Small intestine (tissue), 7 donors: Measurements from ENCODE around the gene PRKACB. TPM values are rescaled to one million over a fixed set of nuclear protein-coding genes. Genes with fewer than 3 reads are reported as not detected.
A peak's percentile ranks its signal among the peaks of the same experiment; 100 is the strongest.

Experiments used
- DNase-seq, 2 donors: peaks; one replicate each; pipeline versions ENCODE4 v3.0.0 to v3.0.0-alpha.2; 2013
- FAIRE-seq: peaks from 2 replicates; lab custom pipeline; 2012; peaks lifted over from hg19 to GRCh38; lab: Jason Lieb, UNC
- H3K27ac ChIP-seq, 3 donors: one replicate each; pipeline ENCODE4 v1.5.1; 2013; ENCODE audit warnings: low read length in 2 of 3, mild to moderate bottlenecking in 2 of 3, control low read depth in 1 of 3, inconsistent platforms in 1 of 3, low read depth in 1 of 3, moderate library complexity in 1 of 3
- H3K27me3 ChIP-seq, 3 donors: one replicate each; pipeline ENCODE4 v1.6.1; 2013; ENCODE audit warnings: low read length in 3 of 3, inconsistent platforms in 1 of 3; ENCODE audit not compliant: control insufficient read depth in 3 of 3, insufficient read depth in 3 of 3
- H3K36me3 ChIP-seq, 3 donors: one replicate each; pipeline ENCODE4 v1.6.1; 2013; ENCODE audit warnings: low read length in 3 of 3, inconsistent platforms in 1 of 3, low read depth in 1 of 3, mild to moderate bottlenecking in 1 of 3, moderate library complexity in 1 of 3; ENCODE audit not compliant: control insufficient read depth in 3 of 3, insufficient read depth in 2 of 3
- H3K4me1 ChIP-seq, 3 donors: one replicate each; pipeline ENCODE4 v1.6.1; 2013; ENCODE audit warnings: low read length in 2 of 3, inconsistent platforms in 1 of 3, low read depth in 1 of 3, mild to moderate bottlenecking in 1 of 3, moderate library complexity in 1 of 3; ENCODE audit not compliant: control insufficient read depth in 3 of 3, insufficient read depth in 2 of 3
- H3K4me3 ChIP-seq, 3 donors: one replicate each; pipeline ENCODE4 v1.5.1; 2013; ENCODE audit warnings: low read length in 3 of 3, control low read depth in 1 of 3, inconsistent platforms in 1 of 3, low read depth in 1 of 3, mild to moderate bottlenecking in 1 of 3, moderate library complexity in 1 of 3
- H3K9me3 ChIP-seq, 2 donors: one replicate each; pipeline ENCODE4 v1.6.1; 2013; ENCODE audit warnings: low read depth in 1 of 2, low read length in 1 of 2; ENCODE audit not compliant: control insufficient read depth in 2 of 2, insufficient read depth in 1 of 2
- WGBS, 3 donors: extraction: QIAGEN DNeasy Blood & Tissue Kit; methylation state at CpG; one replicate each; pipeline ENCODE4 v1.1.7; 2013; 5-methylcytosine and 5-hydroxymethylcytosine counted together
- polyA plus RNA-seq, 4 donors: library from polyadenylated mRNA; stranded (reverse) in 3 of 4; unstranded in 1 of 4; fragments of 200-250 nt in 3 of 4; fragments of 120-200 nt in 1 of 4; gene quantifications; one replicate each; pipeline versions ENCODE4 v1.2.1 to v1.2.3, GENCODE V29; 2013
- donor health status: healthy with polysubstance abuse.
- donor health status: control.
- donor health status: control.
- donor health status: Bipolar disorder and iron deficiency.
- donor health status: healthy.

PRKACB gene
- polyA plus RNA-seq, 4 donors = 1.8 to 29.4 (median 7.3) TPM

DNA sequence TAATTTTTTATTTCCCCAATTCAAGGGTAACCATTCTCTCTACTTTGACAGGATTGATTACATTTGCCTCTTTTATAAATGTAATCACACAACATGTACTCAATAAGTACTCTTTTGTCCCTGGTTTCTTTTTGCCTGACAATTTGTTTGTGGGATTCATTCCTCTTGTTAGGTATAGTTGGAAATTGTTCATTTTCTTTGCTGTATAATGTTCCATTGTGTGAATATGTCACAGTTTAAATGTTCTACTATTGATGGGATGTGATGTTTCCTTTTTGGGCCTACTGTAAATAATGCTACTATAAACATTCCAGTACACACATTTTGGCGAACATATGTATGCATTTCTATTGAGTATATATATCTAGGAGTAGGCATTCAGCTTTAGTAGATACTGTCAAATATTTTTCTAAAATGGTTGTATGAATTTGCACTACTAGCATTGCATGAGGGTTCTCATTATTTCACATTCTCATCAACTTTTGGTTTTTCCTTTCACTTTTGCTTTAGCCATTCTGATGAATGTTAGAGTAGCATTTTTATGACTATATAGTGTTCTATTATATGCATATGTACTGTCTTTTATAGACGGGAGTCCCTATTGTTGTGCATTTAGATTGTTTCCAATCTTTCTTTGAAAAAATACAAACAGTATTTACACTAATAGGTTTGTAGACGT lies 35.0 kb upstream of the PRKACB start:
- WGBS, 3 donors = 93 to 96% (median 94%) methylated on average over 3 of the region's 3 CpGs
- Histone ChIP-seq H3K27ac (no peak overlapping the region), H3K36me3 (no peaks in the 10 kb centered on the region), H3K4me1 (no peaks in the 10 kb centered on the region), H3K4me3 (no peak overlapping the region), H3K9me3 (peaks cover 0 to 4% of the 10 kb centered on the region in 2 donors), H3K27me3 (no peaks in the 10 kb centered on the region)
- FAIRE-seq = no peak
- DNase-seq = no peak

DNA sequence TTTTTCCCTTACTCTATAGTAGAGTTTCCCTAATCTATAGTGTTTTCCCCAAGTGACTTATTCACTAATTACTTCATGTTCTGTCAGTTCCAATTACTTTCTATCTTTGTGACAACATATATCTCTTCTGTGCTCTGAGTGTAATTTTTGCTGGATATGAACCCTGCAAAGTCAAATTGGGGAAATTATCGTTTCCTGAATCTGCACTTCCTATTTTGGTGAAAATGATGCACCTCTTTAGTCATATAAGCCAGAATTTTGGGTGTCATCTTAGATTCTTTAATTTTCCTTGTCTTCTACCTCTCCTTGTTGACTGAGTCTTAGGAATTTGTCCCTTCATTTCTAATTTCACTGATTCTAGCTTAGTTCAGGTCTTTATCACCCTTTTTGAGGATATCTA lies 33.4 kb upstream of the PRKACB start:
- Histone ChIP-seq H3K36me3 (no peaks in the 10 kb centered on the region), H3K4me1 (no peaks in the 10 kb centered on the region), H3K4me3 (no peak overlapping the region), H3K9me3 (peaks cover 0 to 4% of the 10 kb centered on the region in 2 donors), H3K27ac (no peak overlapping the region), H3K27me3 (no peaks in the 10 kb centered on the region)
- FAIRE-seq (no peak), DNase-seq (no peak)
- WGBS, 3 donors = 86 to 90% (median 87%) methylated on average over 1 of the region's 1 CpG

DNA sequence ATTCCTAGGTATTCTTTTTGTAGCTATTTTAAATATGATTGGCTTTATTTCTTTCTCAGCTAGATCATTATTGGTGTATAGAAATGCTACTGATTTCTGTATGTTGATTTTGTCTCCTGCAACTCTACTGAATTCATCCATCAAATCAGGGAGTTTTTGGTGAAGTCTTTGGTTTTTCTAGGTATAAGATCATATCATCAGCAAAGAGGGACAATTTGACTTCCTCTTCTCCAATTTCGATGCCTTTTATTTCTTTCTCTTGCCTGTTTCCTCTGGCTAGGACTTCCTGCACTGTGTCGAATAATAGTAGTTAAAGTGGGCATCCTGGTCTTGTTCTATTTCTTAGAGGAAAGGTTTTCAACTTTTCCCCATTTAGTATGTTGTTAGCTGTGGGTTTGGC lies 27.5 kb upstream of the PRKACB start:
- FAIRE-seq (no peak), DNase-seq (no peak)
- Histone ChIP-seq H3K36me3 (no peaks in the 10 kb centered on the region), H3K4me1 (no peaks in the 10 kb centered on the region), H3K27ac (no peak overlapping the region), H3K4me3 (no peak overlapping the region), H3K27me3 (no peaks in the 10 kb centered on the region), H3K9me3 (no peaks in the 10 kb centered on the region)
- 52 to 91% (median 77%) methylated on average over 2 of the region's 2 CpGs for WGBS, 3 donors

DNA sequence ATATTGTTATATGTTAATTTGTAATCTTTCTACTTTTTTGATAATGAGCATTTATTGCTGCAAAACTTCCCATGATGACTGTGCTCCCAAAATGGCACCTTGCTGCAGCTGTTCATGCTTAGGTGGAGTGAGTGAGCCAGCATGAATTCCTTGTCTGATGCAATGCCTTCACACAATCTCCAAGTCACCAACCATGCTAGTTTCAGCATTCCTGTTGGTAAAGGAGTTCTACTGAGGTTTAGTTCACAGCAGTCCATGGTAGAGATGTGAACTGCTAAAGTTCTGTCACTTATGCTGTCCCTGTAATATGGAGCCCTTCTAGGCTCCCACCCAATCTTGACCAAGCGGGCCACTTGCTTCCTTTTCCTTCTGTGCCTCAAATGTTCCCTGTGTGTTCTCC lies 26.2 kb upstream of the PRKACB start:
- 96 to 100% (median 100%) methylated on average over 1 of the region's 1 CpG for WGBS, 3 donors

DNA sequence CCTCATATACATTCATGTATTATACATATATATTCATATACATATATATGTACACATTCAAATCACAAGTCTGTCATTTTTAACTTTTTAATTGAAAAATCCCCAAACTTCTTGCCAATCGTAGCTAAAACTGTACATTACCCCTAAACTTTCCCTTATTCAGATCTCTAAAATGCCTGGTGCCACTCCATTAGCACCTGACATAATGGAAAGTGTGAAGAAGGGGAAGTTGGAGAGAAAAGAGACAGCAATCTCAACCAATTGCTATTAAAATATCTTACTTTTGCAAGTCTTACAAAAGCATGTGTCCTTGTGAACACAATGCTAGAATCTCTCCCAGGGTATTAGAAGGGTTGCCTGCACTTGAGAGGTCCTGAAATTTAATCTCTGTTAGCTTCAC lies 22.7 kb upstream of the PRKACB start:
- Histone ChIP-seq H3K27me3 (no peaks in the 10 kb centered on the region), H3K27ac (no peak overlapping the region), H3K4me1 (no peaks in the 10 kb centered on the region), H3K9me3 (peaks cover 0 to 3% of the 10 kb centered on the region in 2 donors), H3K4me3 (no peak overlapping the region), H3K36me3 (peaks cover 0 to 4% (median 0%) of the 10 kb centered on the region in 3 donors)
- no peak for FAIRE-seq
- WGBS, 3 donors = 76 to 80% (median 76%) methylated on average over 1 of the region's 1 CpG
- no peak for DNase-seq

More for the DNA sequence above, 26.2 kb upstream of the PRKACB start:
- Histone ChIP-seq H3K9me3 (no peaks in the 10 kb centered on the region), H3K36me3 (no peaks in the 10 kb centered on the region), H3K27me3 (no peaks in the 10 kb centered on the region), H3K4me1 (no peaks in the 10 kb centered on the region), H3K27ac (no peak overlapping the region), H3K4me3 (no peak overlapping the region)
- no peak for DNase-seq
- no peak for FAIRE-seq

DNA sequence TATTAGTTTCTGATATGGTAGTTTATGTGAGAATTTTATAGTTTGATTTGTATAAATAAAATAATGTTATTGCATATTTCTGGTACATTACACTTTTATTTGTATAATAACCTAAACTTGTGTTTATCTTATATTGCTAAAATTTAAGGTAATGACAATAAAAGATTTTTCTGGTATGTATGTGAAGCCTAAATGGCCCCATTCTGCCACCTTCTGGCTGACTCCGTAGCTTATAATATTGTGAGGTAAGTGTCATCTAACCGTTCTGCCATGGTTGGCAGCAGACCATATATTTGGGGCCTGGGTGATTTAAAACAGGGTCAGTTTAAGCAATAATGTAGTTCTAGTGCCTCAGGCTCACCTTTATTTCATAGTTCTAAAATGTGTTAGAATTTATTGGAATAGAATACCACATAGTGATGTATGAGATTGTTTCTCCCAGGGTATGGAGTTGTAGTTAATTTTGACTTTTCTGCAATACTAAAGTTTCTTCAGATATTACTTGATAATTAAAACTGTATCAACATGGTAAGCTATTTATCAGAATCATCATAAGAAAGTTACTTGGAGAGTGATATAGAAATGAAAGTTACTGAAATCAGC lies 21.2 kb upstream of the PRKACB start:
- WGBS, 3 donors = 3 to 7% (median 4%) methylated on average over 2 of the region's 2 CpGs
- H3K4me3 ChIP-seq = no peak overlapping the region
- no peaks in the 10 kb centered on the region for H3K27me3 ChIP-seq
- H3K4me1 ChIP-seq = no peaks in the 10 kb centered on the region
- peaks cover 0 to 5% (median 0%) of the 10 kb centered on the region in 3 donors for H3K36me3 ChIP-seq
- peaks cover 0 to 5% of the 10 kb centered on the region in 2 donors for H3K9me3 ChIP-seq
- peak; percentile 86 for FAIRE-seq
- DNase-seq = peak; percentile 45 to 59
- H3K27ac ChIP-seq = no peak overlapping the region

DNA sequence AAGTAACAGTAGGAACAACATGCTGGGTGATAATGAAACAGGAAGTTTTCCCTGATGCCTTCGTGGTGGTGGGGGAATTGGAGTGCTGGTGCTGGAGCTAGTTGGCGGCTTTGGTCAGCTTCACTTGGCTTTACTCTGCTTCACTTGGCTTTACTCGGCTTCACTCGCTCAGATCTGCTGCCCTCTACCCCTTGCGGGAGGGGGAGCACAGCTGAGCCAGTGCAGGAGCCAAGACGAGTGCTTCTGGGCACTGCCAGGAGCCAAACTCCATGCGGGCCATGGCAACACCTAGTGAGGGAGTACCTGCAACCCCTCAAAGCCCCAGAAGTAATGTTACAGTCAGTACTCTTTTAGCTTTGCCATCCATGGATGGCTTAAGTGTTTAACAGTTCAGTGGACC lies 10.6 kb upstream of the PRKACB start:
- Histone ChIP-seq H3K27ac (no peak overlapping the region), H3K27me3 (no peaks in the 10 kb centered on the region), H3K4me3 (no peak overlapping the region), H3K9me3 (peaks cover 0 to 8% of the 10 kb centered on the region in 2 donors), H3K4me1 (no peaks in the 10 kb centered on the region), H3K36me3 (no peaks in the 10 kb centered on the region)
- FAIRE-seq = no peak
- WGBS, 3 donors = 91 to 98% (median 91%) methylated on average over 7 of the region's 7 CpGs
- no peak for DNase-seq

DNA sequence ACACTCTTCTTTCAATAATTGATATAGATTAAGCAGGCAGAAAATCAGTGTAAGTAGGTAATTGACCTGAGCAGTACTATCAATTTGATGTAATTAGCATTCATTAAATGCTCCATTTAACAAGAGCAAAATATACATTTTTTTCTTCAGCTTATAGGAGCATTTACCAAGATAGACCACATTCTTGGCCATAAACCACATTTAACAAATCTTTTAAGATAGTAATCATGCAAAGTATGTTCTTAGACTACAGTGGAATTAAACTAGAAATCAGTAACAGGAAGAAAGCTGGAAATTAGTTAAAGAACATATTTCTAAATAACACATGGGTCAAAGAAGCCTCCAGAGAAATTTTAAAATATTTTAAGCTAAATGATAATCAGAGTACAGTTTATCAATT lies 8.7 kb upstream of the PRKACB start:
- no peaks in the 10 kb centered on the region for H3K27me3 ChIP-seq
- H3K27ac ChIP-seq = no peak overlapping the region
- H3K36me3 ChIP-seq = no peaks in the 10 kb centered on the region
- H3K4me1 ChIP-seq = no peaks in the 10 kb centered on the region
- DNase-seq = no peak
- peaks cover 0 to 8% of the 10 kb centered on the region in 2 donors for H3K9me3 ChIP-seq
- peak; percentile 23 for FAIRE-seq
- no peak overlapping the region for H3K4me3 ChIP-seq
